Measurements from ENCODE around the gene STOML3. TPM values are rescaled to one million over a fixed set of nuclear protein-coding genes. Genes with fewer than 3 reads are reported as not detected.

Gene STOML3
- total RNA-seq, 4 donors from 2014 or later, result not detected

- peaks cover 0 to 12% (median 0%) of the 10 kb centered on the region in 3 donors for H3K36me3 ChIP-seq
- no peak overlapping the region for H3K4me3 ChIP-seq
- no peak overlapping the region for H3K27ac ChIP-seq
- peaks cover 0 to 21% (median 0%) of the 10 kb centered on the region in 4 donors for H3K4me1 ChIP-seq
- no peak for DNase-seq
- H3K27me3 ChIP-seq, result no peaks in the 10 kb centered on the region
- no peak for TF ChIP-seq POLR2A (IDR thresholded peaks at IDR 0.05)
- no peak for TF ChIP-seq CTCF (IDR thresholded peaks at IDR 0.05)
- H3K9me3 ChIP-seq, result no peaks in the 10 kb centered on the region
Observed at GRCh38 chr13:39032150-39032549, 41.5 kb upstream of the STOML3 start.

GRCh38 chr13:39025433-39025839 is 34.8 kb upstream of the STOML3 start:
- Histone ChIP-seq H3K27ac (no peak overlapping the region), H3K4me3 (no peak overlapping the region), H3K4me1 (no peaks in the 10 kb centered on the region), H3K9me3 (no peaks in the 10 kb centered on the region), H3K36me3 (peaks cover 0 to 70% (median 0%) of the 10 kb centered on the region in 3 donors), H3K27me3 (no peaks in the 10 kb centered on the region)
- TF ChIP-seq CTCF (IDR thresholded peaks at IDR 0.05) (no peak), POLR2A (IDR thresholded peaks at IDR 0.05) (no peak)
- DNase-seq, result no peak

GRCh38 chr13:39023761-39024160 is 33.1 kb upstream of the STOML3 start:
- TF ChIP-seq POLR2A (IDR thresholded peaks at IDR 0.05) (no peak), CTCF (IDR thresholded peaks at IDR 0.05) (no peak)
- H3K4me1 ChIP-seq, result no peaks in the 10 kb centered on the region

GRCh38 chr13:39023316-39023715 is 32.7 kb upstream of the STOML3 start:
- TF ChIP-seq CTCF (IDR thresholded peaks at IDR 0.05) (no peak), POLR2A (IDR thresholded peaks at IDR 0.05) (no peak)
- Histone ChIP-seq H3K9me3 (no peaks in the 10 kb centered on the region), H3K27ac (no peak overlapping the region), H3K4me3 (no peak overlapping the region), H3K27me3 (no peaks in the 10 kb centered on the region), H3K36me3 (peaks cover 0 to 69% (median 0%) of the 10 kb centered on the region in 3 donors), H3K4me1 (no peaks in the 10 kb centered on the region)
- no peak for DNase-seq

More at GRCh38 chr13:39023761-39024160, 33.1 kb upstream of the STOML3 start:
- Histone ChIP-seq H3K27ac (no peak overlapping the region), H3K27me3 (no peaks in the 10 kb centered on the region), H3K36me3 (peaks cover 0 to 70% (median 0%) of the 10 kb centered on the region in 3 donors), H3K9me3 (no peaks in the 10 kb centered on the region), H3K4me3 (no peak overlapping the region)
- DNase-seq, result no peak

- Histone ChIP-seq H3K36me3 (peaks cover 0 to 67% (median 0%) of the 10 kb centered on the region in 3 donors), H3K27ac (no peak overlapping the region), H3K27me3 (no peaks in the 10 kb centered on the region), H3K4me3 (no peak overlapping the region), H3K4me1 (no peaks in the 10 kb centered on the region), H3K9me3 (no peaks in the 10 kb centered on the region)
- DNase-seq, result no peak
- no peak for TF ChIP-seq POLR2A (IDR thresholded peaks at IDR 0.05)
- no peak for TF ChIP-seq CTCF (IDR thresholded peaks at IDR 0.05)
Observed at GRCh38 chr13:39020853-39021462, 30.3 kb upstream of the STOML3 start.

All from Peyer's patch (tissue), 4 donors.